CD4-positive, CD25-positive, alpha-beta regulatory T cell (primary cell): ENCODE results near the gene ACTR1A. TPM values are rescaled to one million over a fixed set of nuclear protein-coding genes. Genes with fewer than 3 reads are reported as not detected.

Experiments
- ATAC-seq, 2 donors: fragments of 150-1000 bp; cut with Tn5 transposase; one replicate each; pipeline ENCODE4 v1.10.0; 2021; ENCODE audit warnings: low read depth in 2 of 2, moderate number of reproducible peaks in 2 of 2, moderate library complexity in 1 of 2
- DNase-seq, 3 donors: peaks; one replicate each; pipeline versions ENCODE4 v3.0.0 to v3.0.0-alpha.2; 2012 to 2022; ENCODE audit warnings: mixed read lengths in 1 of 3
- H3K27ac ChIP-seq: one replicate; pipeline ENCODE4 v1.7.0; 2013; ENCODE audit warnings: mild to moderate bottlenecking, low read length; ENCODE audit not compliant: insufficient read depth, poor library complexity, severe bottlenecking
- H3K27me3 ChIP-seq: one replicate; pipeline ENCODE4 v1.7.0; 2013; ENCODE audit warnings: low read length; ENCODE audit not compliant: control insufficient read depth, insufficient read depth
- H3K36me3 ChIP-seq: one replicate; pipeline ENCODE4 v1.7.0; 2013; ENCODE audit warnings: mild to moderate bottlenecking, low read length, moderate library complexity; ENCODE audit not compliant: control insufficient read depth, insufficient read depth
- H3K4me1 ChIP-seq: 2 replicates; pipeline ENCODE4 v1.7.0; 2013; ENCODE audit warnings: mild to moderate bottlenecking, low read length; ENCODE audit not compliant: insufficient read depth, control insufficient read depth, poor library complexity, severe bottlenecking
- H3K4me3 ChIP-seq: one replicate; pipeline ENCODE4 v1.7.0; 2013; ENCODE audit warnings: low read depth, mild to moderate bottlenecking, low read length, moderate library complexity
- H3K9me3 ChIP-seq, 2 experiments: 1 replicate in 1 of 2; 2 replicates in 1 of 2; pipeline ENCODE4 v1.7.0; 2013; ENCODE audit warnings: low read length in 2 of 2, mild to moderate bottlenecking in 1 of 2, moderate library complexity in 1 of 2; ENCODE audit not compliant: control insufficient read depth in 2 of 2
- H3K27ac Mint-ChIP-seq, 3 donors: one replicate each; pipeline ENCODE4 v1.8.0; 2020 to 2022; ENCODE audit warnings: mild to moderate bottlenecking in 3 of 3, mixed read lengths in 3 of 3, moderate library complexity in 2 of 3
- H3K27me3 Mint-ChIP-seq: one replicate; pipeline ENCODE4 v1.8.0; 2022; ENCODE audit warnings: mild to moderate bottlenecking, mixed read lengths
- H3K36me3 Mint-ChIP-seq: one replicate; pipeline ENCODE4 v1.8.0; 2020; ENCODE audit warnings: mixed read lengths
- H3K4me1 Mint-ChIP-seq, 4 donors: one replicate each; pipeline ENCODE4 v1.8.0; 2020 to 2022; ENCODE audit warnings: mixed read lengths in 4 of 4, mild to moderate bottlenecking in 1 of 4
- H3K4me3 Mint-ChIP-seq, 4 donors: one replicate each; pipeline ENCODE4 v1.8.0; 2020 to 2022; ENCODE audit warnings: mild to moderate bottlenecking in 4 of 4, mixed read lengths in 4 of 4, moderate library complexity in 3 of 4
- H3K9me3 Mint-ChIP-seq, 7 donors: one replicate each; pipeline ENCODE4 v1.8.0; 2020 to 2022; ENCODE audit warnings: mixed read lengths in 7 of 7, mild to moderate bottlenecking in 3 of 7, moderate library complexity in 2 of 7
- polyA plus RNA-seq, 4 donors: library from polyadenylated mRNA; unstranded; fragments of 300-500 nt; fragmentation: Illumina TruSeq; gene quantifications; one replicate each; pipeline ENCODE4 v1.2.3, GENCODE V29; 2021
- total RNA-seq: library from RNA; stranded (reverse); gene quantifications from one replicate; pipeline ENCODE4 v1.2.3, GENCODE V29; 2022

ACTR1A gene
- total and polyA plus RNA-seq, 5 donors from 2014 or later: 63.0 to 77.9 (median 74.7) TPM

- H3K4me1 ChIP-seq: peaks cover 27% of the 10 kb centered on the region
- peaks cover 6 to 29% (median 18%) of the 10 kb centered on the region in 4 donors for H3K4me1 Mint-ChIP-seq
- no peaks in the 10 kb centered on the region for H3K36me3 ChIP-seq
- ATAC-seq: no peak
- peaks cover 0 to 1% (median 0%) of the 10 kb centered on the region in 7 donors for H3K9me3 Mint-ChIP-seq
- peak overlapping the region; percentile 94 to 97 (median 96) for H3K27ac Mint-ChIP-seq
- peak overlapping the region; percentile 88 to 98 (median 95) for H3K4me3 Mint-ChIP-seq
- H3K4me3 ChIP-seq: peak overlapping the region; percentile 93
- H3K27me3 Mint-ChIP-seq: peaks cover 4% of the 10 kb centered on the region
- peak overlapping the region; percentile 86 for H3K27ac ChIP-seq
- peaks cover 4% of the 10 kb centered on the region for H3K36me3 Mint-ChIP-seq
- H3K27me3 ChIP-seq: no peaks in the 10 kb centered on the region
- no peak for DNase-seq
- no peaks in the 10 kb centered on the region for H3K9me3 ChIP-seq
Observed at GRCh38 chr10:102450124-102450373, 52.5 kb downstream of the ACTR1A start.

- ATAC-seq: peak; percentile 60 to 66
- H3K36me3 Mint-ChIP-seq: peaks cover 4% of the 10 kb centered on the region
- H3K27ac Mint-ChIP-seq: peak overlapping the region; percentile 94 to 97 (median 96)
- H3K9me3 Mint-ChIP-seq: peaks cover 0 to 1% (median 0%) of the 10 kb centered on the region in 7 donors
- H3K4me1 ChIP-seq: peaks cover 27% of the 10 kb centered on the region
- H3K27me3 Mint-ChIP-seq: peaks cover 4% of the 10 kb centered on the region
- no peaks in the 10 kb centered on the region for H3K36me3 ChIP-seq
- no peaks in the 10 kb centered on the region for H3K27me3 ChIP-seq
- H3K4me1 Mint-ChIP-seq: peaks cover 6 to 29% (median 18%) of the 10 kb centered on the region in 4 donors
- peak; percentile 79 to 92 (median 86) for DNase-seq
- peak overlapping the region; percentile 88 to 98 (median 95) for H3K4me3 Mint-ChIP-seq
- H3K9me3 ChIP-seq: no peaks in the 10 kb centered on the region
- H3K4me3 ChIP-seq: peak overlapping the region; percentile 93
- H3K27ac ChIP-seq: peak overlapping the region; percentile 86
Observed at GRCh38 chr10:102449321-102450123, 53.0 kb downstream of the ACTR1A start.

- no peak overlapping the region for H3K27ac ChIP-seq
- no peaks in the 10 kb centered on the region for H3K36me3 Mint-ChIP-seq
- no peak overlapping the region for H3K27ac Mint-ChIP-seq
- ATAC-seq (no peak), DNase-seq (no peak)
- H3K4me3 ChIP-seq: no peak overlapping the region
- no peaks in the 10 kb centered on the region for H3K9me3 Mint-ChIP-seq
- no peaks in the 10 kb centered on the region for H3K27me3 ChIP-seq
- H3K4me1 ChIP-seq: peaks cover 8% of the 10 kb centered on the region
- no peaks in the 10 kb centered on the region for H3K9me3 ChIP-seq
- no peaks in the 10 kb centered on the region for H3K36me3 ChIP-seq
- H3K4me1 Mint-ChIP-seq: peaks cover 2 to 13% (median 10%) of the 10 kb centered on the region in 4 donors
- no peaks in the 10 kb centered on the region for H3K27me3 Mint-ChIP-seq
- H3K4me3 Mint-ChIP-seq: no peak overlapping the region
Observed at GRCh38 chr10:102444851-102445250, 57.7 kb downstream of the ACTR1A start.

DNA sequence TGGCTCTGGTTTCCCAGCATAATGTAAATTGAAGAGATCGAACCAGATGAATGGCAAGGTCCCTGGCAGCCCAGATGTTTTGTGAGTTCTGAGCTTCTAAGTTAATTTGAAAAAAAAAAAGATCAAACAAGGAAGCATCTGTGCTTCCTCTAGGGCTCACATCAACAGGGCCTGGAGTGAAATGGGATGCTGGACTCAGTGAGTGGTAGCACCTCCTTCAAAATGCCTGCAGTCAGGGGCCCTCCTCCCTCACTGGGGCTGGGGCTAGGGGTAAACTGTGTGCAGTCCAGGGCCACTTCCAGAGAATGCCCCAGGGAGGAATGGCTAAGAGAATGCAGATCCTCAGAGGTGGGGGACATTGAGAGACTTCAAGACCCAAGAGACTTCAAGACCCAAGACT lies 64.1 kb downstream of the ACTR1A start:
- Histone ChIP-seq H3K4me1 (peaks cover 44% of the 10 kb centered on the region), H3K9me3 (no peaks in the 10 kb centered on the region), H3K4me3 (no peak overlapping the region), H3K36me3 (no peaks in the 10 kb centered on the region), H3K27me3 (no peaks in the 10 kb centered on the region), H3K27ac (no peak overlapping the region)
- H3K9me3 Mint-ChIP-seq: peaks cover 0 to 2% (median 0%) of the 10 kb centered on the region in 7 donors
- H3K4me3 Mint-ChIP-seq: peak overlapping the region in 1 of 4 donors; percentile 85
- DNase-seq: no peak
- peaks cover 5% of the 10 kb centered on the region for H3K27me3 Mint-ChIP-seq
- H3K36me3 Mint-ChIP-seq: no peaks in the 10 kb centered on the region
- ATAC-seq: no peak
- peaks cover 0 to 49% (median 31%) of the 10 kb centered on the region in 4 donors for H3K4me1 Mint-ChIP-seq
- H3K27ac Mint-ChIP-seq: peak overlapping the region in 2 of 3 donors; percentile 3 to 40

DNA sequence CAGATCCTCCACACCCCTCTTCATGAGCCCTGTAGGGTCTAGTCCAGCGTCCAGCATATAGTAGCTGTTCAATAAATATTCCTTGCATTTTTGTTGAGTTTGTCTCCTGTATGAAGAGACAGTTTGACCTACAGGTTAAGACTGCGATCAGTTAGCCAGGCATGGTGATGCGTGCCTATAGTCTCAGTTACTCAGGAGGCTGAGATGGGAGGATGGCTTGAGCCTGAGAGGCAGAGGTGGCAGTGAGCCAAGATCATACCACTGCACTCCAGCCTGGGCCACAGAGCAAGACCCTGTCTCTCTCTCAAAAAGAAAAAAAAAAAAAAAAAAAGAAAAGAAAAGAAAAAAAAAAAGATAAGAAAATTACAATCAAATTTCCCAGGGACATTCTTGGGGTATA lies 65.0 kb downstream of the ACTR1A start:
- H3K27ac Mint-ChIP-seq: peak overlapping the region in 2 of 3 donors; percentile 40 to 71
- no peak for DNase-seq
- H3K4me1 Mint-ChIP-seq: peaks cover 4 to 56% (median 35%) of the 10 kb centered on the region in 4 donors

GRCh38 chr10:102436312-102436711 lies 66.2 kb downstream of the ACTR1A start:
- Mint-ChIP-seq H3K4me3 (peak overlapping the region; percentile 77 to 99 (median 92)), H3K27ac (peak overlapping the region; percentile 62 to 92 (median 82)), H3K4me1 (peaks cover 6 to 64% (median 42%) of the 10 kb centered on the region in 4 donors), H3K9me3 (peaks cover 0 to 2% (median 0%) of the 10 kb centered on the region in 7 donors), H3K27me3 (peaks cover 5% of the 10 kb centered on the region), H3K36me3 (no peaks in the 10 kb centered on the region)
- Histone ChIP-seq H3K36me3 (no peaks in the 10 kb centered on the region), H3K9me3 (no peaks in the 10 kb centered on the region), H3K4me3 (peak overlapping the region; percentile 77), H3K27ac (no peak overlapping the region), H3K27me3 (no peaks in the 10 kb centered on the region), H3K4me1 (peaks cover 60% of the 10 kb centered on the region)
- no peak for DNase-seq
- ATAC-seq: no peak

More for the DNA sequence above, 65.0 kb downstream of the ACTR1A start:
- H3K9me3 ChIP-seq: no peaks in the 10 kb centered on the region
- ATAC-seq: no peak
- Mint-ChIP-seq H3K4me3 (peak overlapping the region; percentile 61 to 99 (median 78)), H3K36me3 (no peaks in the 10 kb centered on the region), H3K9me3 (peaks cover 0 to 2% (median 0%) of the 10 kb centered on the region in 7 donors), H3K27me3 (peaks cover 5% of the 10 kb centered on the region)
- peaks cover 49% of the 10 kb centered on the region for H3K4me1 ChIP-seq
- no peak overlapping the region for H3K27ac ChIP-seq
- no peaks in the 10 kb centered on the region for H3K27me3 ChIP-seq
- no peak overlapping the region for H3K4me3 ChIP-seq
- no peaks in the 10 kb centered on the region for H3K36me3 ChIP-seq

DNA sequence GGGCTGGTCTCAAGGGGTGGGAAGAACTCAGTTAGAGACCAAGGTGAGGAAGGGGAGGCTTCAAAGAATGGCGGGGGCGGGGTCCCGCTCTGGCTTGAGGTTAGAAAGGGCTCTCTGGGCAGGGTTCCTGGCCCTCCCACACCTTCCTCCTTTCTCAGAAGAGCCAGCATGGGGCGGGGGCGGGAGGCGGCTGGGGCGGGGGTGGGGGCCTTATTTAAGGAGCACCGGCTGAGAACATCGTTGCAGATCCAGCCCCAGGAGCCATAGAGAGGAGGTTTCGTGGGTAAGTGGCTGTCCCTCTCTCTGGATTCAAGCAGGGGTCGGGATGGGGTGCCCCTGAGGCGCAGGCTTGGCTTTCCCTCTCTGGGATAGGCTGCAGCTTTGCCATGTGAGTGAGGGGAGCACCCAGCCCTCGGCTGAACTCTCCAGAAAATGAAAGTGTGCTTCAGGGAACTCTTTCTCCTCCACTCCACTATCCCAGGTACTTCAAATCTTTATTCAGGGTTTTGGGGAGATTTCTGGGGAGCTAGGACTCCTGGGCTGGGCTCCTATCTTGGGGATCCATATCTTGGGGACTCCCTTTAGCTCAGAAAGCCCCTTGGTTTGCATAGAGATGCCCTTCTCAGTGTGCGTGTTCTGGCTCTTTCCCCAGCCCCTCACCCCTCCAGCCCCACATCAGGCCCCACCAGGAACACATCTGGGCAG lies 66.8 kb downstream of the ACTR1A start:
- Histone ChIP-seq H3K9me3 (no peaks in the 10 kb centered on the region), H3K27ac (peak overlapping the region; percentile 65), H3K27me3 (no peaks in the 10 kb centered on the region), H3K4me3 (peak overlapping the region; percentile 77), H3K4me1 (peaks cover 60% of the 10 kb centered on the region), H3K36me3 (no peaks in the 10 kb centered on the region)
- Mint-ChIP-seq H3K36me3 (no peaks in the 10 kb centered on the region), H3K9me3 (peaks cover 0 to 2% (median 0%) of the 10 kb centered on the region in 7 donors), H3K27ac (peak overlapping the region; percentile 85 to 92 (median 91)), H3K4me1 (peaks cover 6 to 64% (median 43%) of the 10 kb centered on the region in 4 donors), H3K27me3 (peaks cover 5% of the 10 kb centered on the region), H3K4me3 (peak overlapping the region; percentile 77 to 99 (median 92))
- ATAC-seq (no peak), DNase-seq (peak in 1 of 3 donors; percentile 90)
